GM12864 (cell line): ENCODE results near the gene LOXHD1.

Source experiments
- DNase-seq: peaks from one replicate; pipeline ENCODE4 v3.0.0-alpha.2; 2011; ENCODE audit warnings: low read depth
- H3K4me3 ChIP-seq: 2 replicates; pipeline ENCODE4 v1.5.1; 2011; ENCODE audit warnings: mild to moderate bottlenecking, low read depth, low read length, control low read depth
- TF ChIP-seq, protein P1 (sequence below): IDR thresholded peaks from 2 replicates; pipeline ENCODE4 v1.5.1; 2011; ENCODE audit warnings: low read depth, mild to moderate bottlenecking, moderate library complexity, low read length, control low read depth, inconsistent platforms; ENCODE audit errors: missing control alignments

LOXHD1 gene

DNA sequence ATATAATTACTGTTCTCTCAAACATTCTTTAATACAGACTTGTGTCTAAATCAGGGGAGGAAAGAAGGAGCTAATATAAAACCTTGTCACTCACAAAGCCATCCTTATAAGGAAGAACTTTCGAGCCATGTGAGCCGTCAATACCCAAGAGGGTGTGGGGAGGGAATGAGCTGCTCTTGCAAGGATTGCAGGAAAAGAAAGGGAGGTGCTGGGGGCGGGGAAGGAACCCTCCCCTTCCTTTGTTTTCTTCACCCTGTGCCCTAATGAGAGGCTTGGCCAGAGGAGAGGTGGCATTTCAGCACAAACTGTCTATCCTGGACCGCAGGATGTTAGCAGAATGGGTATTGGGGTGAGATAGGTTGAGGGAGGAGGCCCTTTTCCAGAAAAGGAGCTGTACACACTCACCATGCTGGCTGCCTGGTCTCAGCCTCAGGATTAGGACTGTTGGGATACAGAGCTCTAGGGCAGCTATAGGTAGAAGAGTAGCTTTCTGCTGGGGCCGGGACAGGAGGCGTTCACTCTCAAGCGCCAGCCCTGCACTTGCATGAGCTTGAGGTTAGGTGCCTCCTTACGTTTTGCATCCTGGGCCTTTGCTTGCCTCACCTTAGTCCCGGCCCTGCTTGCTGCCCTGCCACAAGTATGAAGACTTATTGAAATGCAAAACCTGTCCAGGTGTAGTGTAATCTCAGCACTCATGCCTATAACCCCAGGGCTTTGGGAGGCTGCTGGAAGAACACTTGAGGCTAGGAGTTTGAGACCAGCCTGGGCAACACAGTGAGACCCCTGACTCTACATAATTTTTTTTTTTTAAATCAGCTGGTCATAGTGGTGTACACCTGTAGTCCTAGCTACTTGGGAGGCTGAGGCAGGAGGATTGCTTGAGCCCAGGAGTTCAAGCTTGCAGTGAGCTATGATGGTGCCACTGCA lies 190.5 kb downstream of the LOXHD1 start:
- no peak overlapping the region for H3K4me3 ChIP-seq

DNA sequence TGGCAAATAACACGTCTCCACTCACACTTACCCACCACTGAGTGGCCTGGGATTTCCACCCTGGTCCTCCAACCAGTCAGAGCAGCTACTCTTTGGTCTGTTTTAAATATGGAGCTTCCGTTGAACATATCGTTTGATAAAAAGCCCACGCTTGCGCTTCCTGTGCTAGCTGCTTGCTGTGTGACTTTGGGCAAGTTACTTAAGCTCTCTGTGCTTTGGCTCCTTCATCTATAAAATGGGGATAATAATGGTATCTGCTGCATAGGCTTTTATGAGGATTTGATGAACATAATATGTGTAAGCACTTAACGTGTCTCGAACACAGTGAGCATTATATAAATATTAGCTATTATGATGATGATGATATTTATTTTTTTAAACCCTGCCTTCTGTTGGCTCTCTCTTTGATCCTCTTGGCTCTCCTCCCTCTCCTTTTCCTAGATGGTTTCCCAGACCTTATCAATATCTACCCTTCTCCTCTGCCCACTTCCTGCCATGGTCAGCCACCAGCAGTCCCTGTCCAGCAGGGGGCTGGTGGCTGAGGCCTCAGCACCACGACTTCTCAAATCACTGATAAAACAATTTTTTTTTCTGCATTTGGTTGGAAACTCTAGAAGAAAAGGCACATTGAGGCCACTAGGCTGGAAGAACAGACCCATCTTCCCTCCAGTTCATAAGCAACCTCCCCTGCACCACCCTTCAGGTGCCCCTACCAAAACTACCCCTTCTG lies 191.9 kb downstream of the LOXHD1 start:
- H3K4me3 ChIP-seq = no peak overlapping the region
- DNase-seq = no peak
- TF ChIP-seq, protein P1, sequence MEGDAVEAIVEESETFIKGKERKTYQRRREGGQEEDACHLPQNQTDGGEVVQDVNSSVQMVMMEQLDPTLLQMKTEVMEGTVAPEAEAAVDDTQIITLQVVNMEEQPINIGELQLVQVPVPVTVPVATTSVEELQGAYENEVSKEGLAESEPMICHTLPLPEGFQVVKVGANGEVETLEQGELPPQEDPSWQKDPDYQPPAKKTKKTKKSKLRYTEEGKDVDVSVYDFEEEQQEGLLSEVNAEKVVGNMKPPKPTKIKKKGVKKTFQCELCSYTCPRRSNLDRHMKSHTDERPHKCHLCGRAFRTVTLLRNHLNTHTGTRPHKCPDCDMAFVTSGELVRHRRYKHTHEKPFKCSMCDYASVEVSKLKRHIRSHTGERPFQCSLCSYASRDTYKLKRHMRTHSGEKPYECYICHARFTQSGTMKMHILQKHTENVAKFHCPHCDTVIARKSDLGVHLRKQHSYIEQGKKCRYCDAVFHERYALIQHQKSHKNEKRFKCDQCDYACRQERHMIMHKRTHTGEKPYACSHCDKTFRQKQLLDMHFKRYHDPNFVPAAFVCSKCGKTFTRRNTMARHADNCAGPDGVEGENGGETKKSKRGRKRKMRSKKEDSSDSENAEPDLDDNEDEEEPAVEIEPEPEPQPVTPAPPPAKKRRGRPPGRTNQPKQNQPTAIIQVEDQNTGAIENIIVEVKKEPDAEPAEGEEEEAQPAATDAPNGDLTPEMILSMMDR = no peak

More for the DNA sequence above, 190.5 kb downstream of the LOXHD1 start:
- TF ChIP-seq, protein P1 = no peak
- no peak for DNase-seq

DNA sequence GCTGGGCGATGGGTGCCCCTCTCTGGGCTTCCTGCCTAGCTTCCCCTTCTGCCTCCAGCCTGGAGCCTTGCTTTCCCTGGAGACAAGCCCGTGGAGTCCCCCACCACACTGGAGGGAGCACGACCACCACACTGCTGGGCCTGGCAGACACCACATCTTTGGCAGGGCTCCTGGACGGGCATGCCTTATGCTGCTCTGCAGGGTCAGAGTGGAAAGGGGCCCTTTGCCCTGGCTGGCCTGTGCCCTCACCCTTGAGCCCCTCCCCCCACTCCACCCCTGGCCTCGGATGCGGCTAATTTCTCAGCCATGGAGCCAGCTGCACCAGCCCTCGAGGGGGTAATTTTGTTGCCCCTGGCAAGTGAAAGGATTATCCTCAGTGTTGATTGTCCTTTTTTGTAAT lies 194.5 kb downstream of the LOXHD1 start:
- no peak for DNase-seq
- TF ChIP-seq, protein P1 = no peak
- H3K4me3 ChIP-seq = no peak overlapping the region

DNA sequence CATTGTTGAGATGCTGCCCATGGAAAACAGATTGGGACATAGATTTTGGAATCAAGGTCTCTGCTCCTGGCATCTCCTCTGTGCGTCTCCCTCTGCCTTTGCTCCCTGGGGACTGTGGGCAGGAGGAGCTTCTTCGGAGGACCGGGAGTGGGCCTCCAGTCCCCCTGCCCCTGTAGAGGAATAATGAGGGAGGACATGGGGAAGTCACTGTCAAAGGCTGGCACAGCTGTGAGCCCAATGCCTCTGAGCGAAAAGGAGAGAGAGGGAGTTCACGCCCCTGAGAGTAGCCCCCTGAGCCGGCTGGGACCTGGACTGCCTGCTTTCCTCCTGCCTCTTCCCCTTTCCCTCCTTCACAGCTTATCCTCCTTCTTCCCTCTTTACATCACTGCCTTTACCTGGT lies 195.0 kb downstream of the LOXHD1 start:
- DNase-seq = no peak

DNA sequence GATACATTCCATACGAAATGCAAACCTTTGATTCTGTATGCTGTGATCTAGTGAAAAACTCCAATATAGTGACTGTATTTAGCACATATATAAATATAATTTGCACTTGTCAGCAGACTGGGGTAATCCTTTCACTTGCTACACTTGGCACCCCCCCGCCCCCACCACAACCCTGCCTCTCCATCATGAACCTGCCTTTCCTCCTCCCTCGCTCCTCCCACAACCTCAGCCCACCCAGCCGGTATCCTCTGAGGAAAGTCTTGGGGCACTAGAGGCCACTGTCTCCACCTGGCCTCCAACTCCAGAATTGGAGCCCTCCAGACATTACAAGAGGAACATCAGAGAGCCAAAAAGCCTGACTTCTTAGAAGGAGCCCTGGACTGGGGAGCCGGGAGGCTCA lies 196.3 kb downstream of the LOXHD1 start:
- TF ChIP-seq, protein P1 = no peak
- no peak for DNase-seq

More for the DNA sequence above, 195.0 kb downstream of the LOXHD1 start:
- H3K4me3 ChIP-seq = no peak overlapping the region
- TF ChIP-seq, protein P1 = no peak

DNA sequence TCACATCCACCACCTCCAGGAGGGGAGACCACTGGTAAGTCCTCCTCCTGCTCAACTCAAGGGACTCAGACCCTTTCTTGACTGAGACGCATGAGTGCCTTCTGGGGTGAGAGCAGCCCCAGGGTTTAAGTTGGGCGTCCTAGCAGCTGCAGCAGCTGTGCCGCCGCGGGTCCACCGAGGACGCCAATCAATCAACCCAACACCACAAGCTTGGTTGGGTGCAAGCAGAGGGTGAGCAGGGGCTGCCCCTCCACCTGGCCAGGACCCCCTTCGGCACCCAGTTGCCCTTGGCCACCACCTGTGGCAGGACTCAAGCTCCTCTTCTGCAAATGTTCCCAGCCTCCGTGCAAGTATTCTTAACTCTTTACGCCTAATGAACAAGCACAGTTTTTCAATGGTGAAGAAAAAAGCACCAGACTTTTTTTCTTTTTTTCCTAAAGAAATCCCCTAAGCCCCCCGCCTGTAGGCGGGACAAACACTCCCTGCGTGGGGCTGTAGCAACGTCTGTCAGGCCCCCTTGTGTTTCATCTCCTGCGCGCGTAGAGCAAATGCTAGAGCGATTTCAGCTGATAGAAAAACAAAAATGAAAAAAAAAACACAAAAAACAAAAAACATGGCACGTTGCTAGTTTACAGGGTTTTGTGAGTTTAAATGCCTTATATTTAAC lies 197.1 kb downstream of the LOXHD1 start:
- DNase-seq = no peak
- TF ChIP-seq, protein P1 = no peak
- H3K4me3 ChIP-seq = no peak overlapping the region

More for the DNA sequence above, 196.3 kb downstream of the LOXHD1 start:
- H3K4me3 ChIP-seq = no peak overlapping the region
